Measurements from ENCODE around the gene FAM20C.

FAM20C gene

GRCh38 chr7:269721-270120 lies 77.3 kb downstream of the FAM20C start:
- no peaks in the 10 kb centered on the region for H3K27me3 ChIP-seq (ENCODE audit: insufficient read depth, low read length)
- no peak overlapping the region for H3K4me3 ChIP-seq (ENCODE audit: low read length)
- no peaks in the 10 kb centered on the region for H3K4me1 ChIP-seq (ENCODE audit: insufficient read depth, low read length)
- H3K9me3 ChIP-seq (ENCODE audit: low read length), result peaks cover 10% of the 10 kb centered on the region
- H2AFZ ChIP-seq (ENCODE audit: low read depth, low read length), result no peak overlapping the region
- H3K36me3 ChIP-seq (ENCODE audit: insufficient read depth, low read length), result no peaks in the 10 kb centered on the region

- Histone ChIP-seq H2AFZ (ENCODE audit: low read depth, low read length) (no peak overlapping the region), H3K36me3 (ENCODE audit: insufficient read depth, low read length) (no peaks in the 10 kb centered on the region), H3K27me3 (ENCODE audit: insufficient read depth, low read length) (no peaks in the 10 kb centered on the region), H3K9me3 (ENCODE audit: low read length) (peaks cover 10% of the 10 kb centered on the region), H3K4me1 (ENCODE audit: insufficient read depth, low read length) (no peaks in the 10 kb centered on the region), H3K4me3 (ENCODE audit: low read length) (no peak overlapping the region)
Measured at GRCh38 chr7:270351-270983, 78.1 kb downstream of the FAM20C start.

GRCh38 chr7:271266-272107 lies 79.1 kb downstream of the FAM20C start:
- Histone ChIP-seq H3K9me3 (ENCODE audit: low read length) (peaks cover 15% of the 10 kb centered on the region), H3K4me1 (ENCODE audit: insufficient read depth, low read length) (no peaks in the 10 kb centered on the region), H3K27me3 (ENCODE audit: insufficient read depth, low read length) (no peaks in the 10 kb centered on the region)

GRCh38 chr7:272108-272615 lies 79.8 kb downstream of the FAM20C start:
- Histone ChIP-seq H3K36me3 (ENCODE audit: insufficient read depth, low read length) (no peaks in the 10 kb centered on the region), H3K9me3 (ENCODE audit: low read length) (peaks cover 17% of the 10 kb centered on the region), H3K27me3 (ENCODE audit: insufficient read depth, low read length) (no peaks in the 10 kb centered on the region), H3K4me1 (ENCODE audit: insufficient read depth, low read length) (no peaks in the 10 kb centered on the region), H3K4me3 (ENCODE audit: low read length) (no peak overlapping the region), H2AFZ (ENCODE audit: low read depth, low read length) (no peak overlapping the region)

More at GRCh38 chr7:271266-272107, 79.1 kb downstream of the FAM20C start:
- Histone ChIP-seq H3K36me3 (ENCODE audit: insufficient read depth, low read length) (no peaks in the 10 kb centered on the region), H3K4me3 (ENCODE audit: low read length) (no peak overlapping the region), H2AFZ (ENCODE audit: low read depth, low read length) (no peak overlapping the region)

- H3K4me1 ChIP-seq (ENCODE audit: insufficient read depth, low read length), result no peaks in the 10 kb centered on the region
- H3K36me3 ChIP-seq (ENCODE audit: insufficient read depth, low read length), result no peaks in the 10 kb centered on the region
- H3K4me3 ChIP-seq (ENCODE audit: low read length), result no peak overlapping the region
- H2AFZ ChIP-seq (ENCODE audit: low read depth, low read length), result no peak overlapping the region
- H3K9me3 ChIP-seq (ENCODE audit: low read length), result peaks cover 19% of the 10 kb centered on the region
- H3K27me3 ChIP-seq (ENCODE audit: insufficient read depth, low read length), result no peaks in the 10 kb centered on the region
Measured at GRCh38 chr7:272631-273030, 80.3 kb downstream of the FAM20C start.

GRCh38 chr7:273327-273726 lies 81.0 kb downstream of the FAM20C start:
- H3K9me3 ChIP-seq (ENCODE audit: low read length), result peaks cover 19% of the 10 kb centered on the region
- no peaks in the 10 kb centered on the region for H3K36me3 ChIP-seq (ENCODE audit: insufficient read depth, low read length)
- no peaks in the 10 kb centered on the region for H3K4me1 ChIP-seq (ENCODE audit: insufficient read depth, low read length)
- no peaks in the 10 kb centered on the region for H3K27me3 ChIP-seq (ENCODE audit: insufficient read depth, low read length)
- H3K4me3 ChIP-seq (ENCODE audit: low read length), result no peak overlapping the region
- H2AFZ ChIP-seq (ENCODE audit: low read depth, low read length), result no peak overlapping the region

GRCh38 chr7:274266-274665 lies 81.9 kb downstream of the FAM20C start:
- Histone ChIP-seq H3K36me3 (ENCODE audit: insufficient read depth, low read length) (no peaks in the 10 kb centered on the region), H3K4me3 (ENCODE audit: low read length) (no peak overlapping the region), H3K9me3 (ENCODE audit: low read length) (peaks cover 19% of the 10 kb centered on the region), H3K27me3 (ENCODE audit: insufficient read depth, low read length) (no peaks in the 10 kb centered on the region), H2AFZ (ENCODE audit: low read depth, low read length) (no peak overlapping the region), H3K4me1 (ENCODE audit: insufficient read depth, low read length) (no peaks in the 10 kb centered on the region)

GRCh38 chr7:276230-276835 lies 84.0 kb downstream of the FAM20C start:
- no peaks in the 10 kb centered on the region for H3K27me3 ChIP-seq (ENCODE audit: insufficient read depth, low read length)
- no peak overlapping the region for H3K4me3 ChIP-seq (ENCODE audit: low read length)
- H3K9me3 ChIP-seq (ENCODE audit: low read length), result peaks cover 19% of the 10 kb centered on the region
- no peaks in the 10 kb centered on the region for H3K4me1 ChIP-seq (ENCODE audit: insufficient read depth, low read length)
- no peak overlapping the region for H2AFZ ChIP-seq (ENCODE audit: low read depth, low read length)
- H3K36me3 ChIP-seq (ENCODE audit: insufficient read depth, low read length), result no peaks in the 10 kb centered on the region

GRCh38 chr7:277228-277627 lies 84.9 kb downstream of the FAM20C start:
- H3K4me3 ChIP-seq (ENCODE audit: low read length), result no peak overlapping the region
- H3K4me1 ChIP-seq (ENCODE audit: insufficient read depth, low read length), result no peaks in the 10 kb centered on the region
- H3K27me3 ChIP-seq (ENCODE audit: insufficient read depth, low read length), result no peaks in the 10 kb centered on the region
- H2AFZ ChIP-seq (ENCODE audit: low read depth, low read length), result no peak overlapping the region
- peaks cover 17% of the 10 kb centered on the region for H3K9me3 ChIP-seq (ENCODE audit: low read length)
- H3K36me3 ChIP-seq (ENCODE audit: insufficient read depth, low read length), result no peaks in the 10 kb centered on the region

GRCh38 chr7:278081-278480 lies 85.7 kb downstream of the FAM20C start:
- Histone ChIP-seq H2AFZ (ENCODE audit: low read depth, low read length) (no peak overlapping the region), H3K4me3 (ENCODE audit: low read length) (no peak overlapping the region), H3K9me3 (ENCODE audit: low read length) (peaks cover 11% of the 10 kb centered on the region), H3K4me1 (ENCODE audit: insufficient read depth, low read length) (no peaks in the 10 kb centered on the region), H3K27me3 (ENCODE audit: insufficient read depth, low read length) (no peaks in the 10 kb centered on the region), H3K36me3 (ENCODE audit: insufficient read depth, low read length) (no peaks in the 10 kb centered on the region)

- Histone ChIP-seq H3K4me1 (ENCODE audit: insufficient read depth, low read length) (no peaks in the 10 kb centered on the region), H3K9me3 (ENCODE audit: low read length) (peaks cover 11% of the 10 kb centered on the region), H2AFZ (ENCODE audit: low read depth, low read length) (no peak overlapping the region), H3K4me3 (ENCODE audit: low read length) (no peak overlapping the region), H3K36me3 (ENCODE audit: insufficient read depth, low read length) (no peaks in the 10 kb centered on the region), H3K27me3 (ENCODE audit: insufficient read depth, low read length) (no peaks in the 10 kb centered on the region)
Measured at GRCh38 chr7:279821-280220, 87.5 kb downstream of the FAM20C start.

GRCh38 chr7:280461-280860 lies 88.1 kb downstream of the FAM20C start:
- Histone ChIP-seq H3K9me3 (ENCODE audit: low read length) (peaks cover 11% of the 10 kb centered on the region), H3K4me3 (ENCODE audit: low read length) (no peak overlapping the region), H3K27me3 (ENCODE audit: insufficient read depth, low read length) (no peaks in the 10 kb centered on the region), H2AFZ (ENCODE audit: low read depth, low read length) (no peak overlapping the region), H3K36me3 (ENCODE audit: insufficient read depth, low read length) (no peaks in the 10 kb centered on the region), H3K4me1 (ENCODE audit: insufficient read depth, low read length) (no peaks in the 10 kb centered on the region)

- H3K9me3 ChIP-seq (ENCODE audit: low read length), result peaks cover 4% of the 10 kb centered on the region
- no peak overlapping the region for H3K4me3 ChIP-seq (ENCODE audit: low read length)
Measured at GRCh38 chr7:281637-282036, 89.3 kb downstream of the FAM20C start.

More at GRCh38 chr7:281637-282036, 89.3 kb downstream of the FAM20C start:
- Histone ChIP-seq H3K27me3 (ENCODE audit: insufficient read depth, low read length) (peaks cover 7% of the 10 kb centered on the region), H3K36me3 (ENCODE audit: insufficient read depth, low read length) (no peaks in the 10 kb centered on the region), H3K4me1 (ENCODE audit: insufficient read depth, low read length) (no peaks in the 10 kb centered on the region), H2AFZ (ENCODE audit: low read depth, low read length) (no peak overlapping the region)
